HepG2 (cell line): ENCODE results near the gene SLC9A1. TPM values are rescaled to one million over a fixed set of nuclear protein-coding genes. Genes with fewer than 3 reads are reported as not detected.

Source experiments
- ATAC-seq: fragments of 200-7000 bp; cut with Tn5 transposase; 3 replicates; pipeline ENCODE4 v1.9.1; 2020; ENCODE audit warnings: mild to moderate bottlenecking, moderate library complexity
- BruUV-seq: library from RNA; stranded (reverse); fragments of 400-500 nt; replicated peaks from 2 replicates; lab custom pipeline; 2021; lab: Mats Ljungman, UMichigan
- CTCF ChIA-PET: fragments of 300-600 bp; formaldehyde crosslinking; extraction: SDS; loops from one replicate; lab custom pipeline; 2021; ENCODE audit warnings: low total read pairs, inconsistent platforms, low intra/inter-chr PET ratio; lab: Yijun Ruan, JAX
- POLR2A ChIA-PET: fragments of 350-600 bp; sonication (Branson Sonifier 250); formaldehyde crosslinking; loops from one replicate; lab custom pipeline; 2020; ENCODE audit warnings: antibody characterized with exemption, inconsistent platforms; lab: Yijun Ruan, JAX
- DNase-seq: peaks from one replicate; pipeline ENCODE4 v3.0.0-alpha.2; 2015; ENCODE audit warnings: low spot score
- FAIRE-seq: peaks from 3 replicates; lab custom pipeline; 2011; peaks lifted over from hg19 to GRCh38; lab: Jason Lieb, UNC
- H2AFZ ChIP-seq: one replicate; pipeline ENCODE4 v1.6.1; 2011; ENCODE audit warnings: low read length, inconsistent platforms
- H3K27ac ChIP-seq: fragments of 300-600 bp; 3 replicates; pipeline ENCODE4 v1.8.0; 2011; ENCODE audit warnings: mixed run types, mild to moderate bottlenecking, mixed read lengths, low read length, inconsistent platforms; ENCODE audit not compliant: insufficient read depth; ENCODE audit errors: extremely low read length
- H3K27me3 ChIP-seq, 2 experiments: fragments of 200-600 bp in 1 of 2; 2 replicates in 1 of 2; 3 replicates in 1 of 2; pipeline versions ENCODE4 v1.6.0 to v1.8.0; 2011; ENCODE audit warnings: low read length in 2 of 2, mild to moderate bottlenecking in 2 of 2, moderate library complexity in 2 of 2, inconsistent platforms in 1 of 2; ENCODE audit not compliant: insufficient read depth in 2 of 2, control insufficient read depth in 1 of 2
- H3K36me3 ChIP-seq, 2 experiments: fragments of 200-600 bp in 1 of 2; replicated peaks in 1 of 2; 2 replicates in 1 of 2; 3 replicates in 1 of 2; pipeline versions ENCODE4 v1.5.1 to v1.8.0; 2011; ENCODE audit warnings: low read length in 2 of 2, inconsistent platforms in 1 of 2; ENCODE audit not compliant: insufficient read depth in 2 of 2, control insufficient read depth in 1 of 2
- H3K4me1 ChIP-seq: 2 replicates; pipeline ENCODE4 v1.5.1; 2012; ENCODE audit warnings: low read length, inconsistent platforms; ENCODE audit not compliant: insufficient read depth
- H3K4me2 ChIP-seq: 2 replicates; pipeline ENCODE4 v1.6.0; 2011; ENCODE audit warnings: low read depth, low read length, inconsistent platforms
- H3K4me3 ChIP-seq, 3 experiments: fragments of 200-600 bp in 1 of 3; sonication (generic), shearing (Covaris generic) in 1 of 3; replicated peaks in 1 of 3; 2 replicates each; pipeline ENCODE4 v1.5.1; 2011 to 2016; ENCODE audit warnings: low read length in 3 of 3, inconsistent platforms in 2 of 3, low read depth in 2 of 3, mild to moderate bottlenecking in 2 of 3, control low read depth in 1 of 3, mixed read lengths in 1 of 3; ENCODE audit not compliant: insufficient read depth in 1 of 3
- H3K79me2 ChIP-seq: one replicate; pipeline ENCODE4 v1.6.1; 2011; ENCODE audit warnings: low read length, inconsistent platforms; ENCODE audit not compliant: insufficient read depth
- H3K9ac ChIP-seq: 2 replicates; pipeline ENCODE4 v1.6.0; 2011; ENCODE audit warnings: mild to moderate bottlenecking, low read depth, low read length, inconsistent platforms; ENCODE audit not compliant: insufficient read depth
- H3K9me3 ChIP-seq: 2 replicates; pipeline ENCODE4 v1.5.1; 2012; ENCODE audit warnings: mild to moderate bottlenecking, low read length
- H4K20me1 ChIP-seq: 2 replicates; pipeline ENCODE4 v1.6.0; 2011; ENCODE audit warnings: inconsistent platforms, mild to moderate bottlenecking, low read length, moderate library complexity; ENCODE audit not compliant: insufficient read depth
- GATAD1 ChIP-seq: IDR thresholded peaks from 2 replicates; pipeline ENCODE4 v1.6.1; 2016; ENCODE audit warnings: missing genetic modification reagents, missing compliant biosample characterization
- HNRNPL ChIP-seq: fragments of 200-400 bp; formaldehyde crosslinking; IDR thresholded peaks from 2 replicates; pipeline ENCODE4 v1.6.1; 2017; ENCODE audit warnings: mild to moderate bottlenecking, low read depth, low read length
- MAFK ChIP-seq, 2 experiments: IDR thresholded peaks in 1 of 2; conservative IDR thresholded peaks in 1 of 2; 2 replicates each; pipeline ENCODE4 v1.6.1; 2011; ENCODE audit warnings: improper control_type of control experiment in 2 of 2, low read length in 2 of 2
- MEIS1 ChIP-seq: sonication (generic); formaldehyde crosslinking; IDR thresholded peaks from 2 replicates; pipeline ENCODE4 v1.9.0; 2021; ENCODE audit warnings: mild to moderate bottlenecking, missing genetic modification reagents, moderate library complexity, borderline replicate concordance
- PHF21A ChIP-seq: sonication (generic); formaldehyde crosslinking; IDR thresholded peaks from 2 replicates; pipeline ENCODE4 v1.5.0; 2020; ENCODE audit warnings: mild to moderate bottlenecking, missing genetic modification reagents
- PREB ChIP-seq: sonication (generic); formaldehyde crosslinking; IDR thresholded peaks from 2 replicates; pipeline ENCODE4 v1.4.0; 2020; ENCODE audit warnings: missing genetic modification reagents
- SRSF4 ChIP-seq: fragments of 200-400 bp; formaldehyde crosslinking; IDR thresholded peaks from one replicate; pipeline ENCODE4 v1.6.1; 2018; ENCODE audit warnings: mild to moderate bottlenecking, low read depth, low read length, moderate library complexity; ENCODE audit not compliant: poor library complexity, severe bottlenecking
- ZFP36L1 ChIP-seq: sonication (generic); formaldehyde crosslinking; IDR thresholded peaks from 2 replicates; pipeline ENCODE4 v1.8.0; 2022; ENCODE audit warnings: mild to moderate bottlenecking, missing genetic modification reagents, moderate library complexity
- ZNF12 ChIP-seq: sonication (generic); formaldehyde crosslinking; IDR thresholded peaks from 2 replicates; pipeline ENCODE4 v1.5.0; 2020; ENCODE audit warnings: missing genetic modification reagents
- ZNF30 ChIP-seq: sonication (generic); formaldehyde crosslinking; IDR thresholded peaks from 2 replicates; pipeline ENCODE4 v1.5.0; 2020; ENCODE audit warnings: mild to moderate bottlenecking, missing genetic modification reagents
- WGBS: methylation state at CpG from one replicate; pipeline ENCODE4 v1.1.6; 2017; ENCODE audit warnings: low lambda C conversion rate; 5-methylcytosine and 5-hydroxymethylcytosine counted together
- in situ Hi-C: cut with HindIII; loops from 2 replicates; pipeline ENCODE4 v1.10.0; 2017; ENCODE audit warnings: low pct_unique_long_range_greater_than_20kb; ENCODE audit not compliant: extremely low pct_ligation_motif_present
- intact Hi-C: fragments of 100-400 bp; cut with micrococcal nuclease; formaldehyde crosslinking; loops from one replicate; pipeline ENCODE4 v1.10.0; 2022; ENCODE audit not compliant: unreplicated experiment
- polyA plus RNA-seq, 8 experiments: library from polyadenylated mRNA; depleted of rRNA in 3 of 8; stranded (reverse) in 7 of 8; unstranded in 1 of 8; fragments of >200 nt; fragmentation: Illumina TruSeq in 4 of 8; extraction: Trizol in 4 of 8; gene quantifications; 2 replicates each; pipeline versions ENCODE4 v1.2.1 to v1.2.3, GENCODE V29; 2011 to 2016; ENCODE audit warnings: low read depth in 4 of 8, missing spikeins in 1 of 8, mixed read lengths in 1 of 8; ENCODE audit not compliant: insufficient read depth in 1 of 8
- total RNA-seq, 5 experiments: library from RNA; depleted of rRNA; stranded (reverse); fragments of >200 nt; fragmentation: Illumina TruSeq; extraction: Trizol; gene quantifications; 2 replicates each; pipeline ENCODE4 v1.2.3, GENCODE V29; 2016; ENCODE audit warnings: low read depth in 1 of 5

The SLC9A1 gene
- total and polyA plus RNA-seq, 2 of the 13 experiments (the other 11 are each of a cell fraction or from before 2014, with no cell fraction given): 1.4 to 2.9 TPM

- ATAC-seq (no peak), FAIRE-seq (no peak), DNase-seq (no peak)
- no TSS peak for BruUV-seq
- H3K27me3 ChIP-seq: peaks cover 4 to 39% of the 10 kb centered on the region in 2 experiments; a peak in 3 of 5 replicates
- H2AFZ ChIP-seq: no peak overlapping the region
- H3K4me3 ChIP-seq: no peak overlapping the region
- 48% methylated on average over 3 of the region's 3 CpGs for WGBS
- no peak overlapping the region for H3K27ac ChIP-seq
- no peaks in the 10 kb centered on the region for H4K20me1 ChIP-seq
- intact Hi-C loops (loop anchor here (10.0 kb wide), 1 partner anchor 128 kb away; the partner anchor contains the start of gene KDF1), in situ Hi-C loops (no loop called here)
- no peaks in the 10 kb centered on the region for H3K36me3 ChIP-seq
- H3K4me2 ChIP-seq: no peak overlapping the region
- no peaks in the 10 kb centered on the region for H3K9me3 ChIP-seq
- no peak overlapping the region for H3K9ac ChIP-seq
- H3K79me2 ChIP-seq: no peaks in the 10 kb centered on the region
- POLR2A ChIA-PET: no interaction called here
- TF ChIP-seq MAFK (conservative IDR thresholded peaks at IDR 0.05 in 1 of 2, IDR thresholded peaks at IDR 0.05 in 1 of 2; ENCODE audit: low read length in 2 of 2): no peak
- TF ChIP-seq ZNF12 (CRISPR knock-in tag): peak; percentile 74; the same call in 1 of the 2 replicates
- no peak for TF ChIP-seq GATAD1 (CRISPR knock-in tag)
- CTCF ChIA-PET: interaction anchor here (5.5 kb wide), 1 partner anchor 47 kb away, joined by 95 read pairs; no protein-coding TSS in a partner anchor
- H3K4me1 ChIP-seq: peaks cover 4% of the 10 kb centered on the region
Measured at GRCh38 chr1:27092888-27093287, 62.0 kb downstream of the SLC9A1 start.

- ChIA-PET CTCF (no interaction called here), POLR2A (no interaction called here)
- in situ Hi-C loops: no loop called here
- H4K20me1 ChIP-seq: no peaks in the 10 kb centered on the region
- intact Hi-C loops: loop anchor here (10.0 kb wide), 1 partner anchor 126 kb away; the partner anchor contains the start of gene KDF1
- ATAC-seq: no peak
- 19% methylated on average over 4 of the region's 5 CpGs for WGBS
- no peaks in the 10 kb centered on the region for H3K36me3 ChIP-seq
- FAIRE-seq: no peak
- H3K4me1 ChIP-seq: no peaks in the 10 kb centered on the region
- no TSS peak for BruUV-seq
- no peak for TF ChIP-seq ZFP36L1 (CRISPR knock-in tag)
- no peak for TF ChIP-seq ZNF30 (CRISPR knock-in tag)
- TF ChIP-seq HNRNPL: no peak
- TF ChIP-seq PREB: no peak
- TF ChIP-seq PHF21A: no peak
- TF ChIP-seq SRSF4: no peak
- TF ChIP-seq MEIS1 (CRISPR knock-in tag): no peak
- TF ChIP-seq, all 625 proteins: peak for 0
- H3K27me3 ChIP-seq: peaks cover 4 to 43% of the 10 kb centered on the region in 2 experiments; a peak in 3 of 5 replicates
- H3K4me2 ChIP-seq: no peak overlapping the region
- H3K27ac ChIP-seq: no peak overlapping the region
- no peaks in the 10 kb centered on the region for H3K9me3 ChIP-seq
- no peak overlapping the region for H3K4me3 ChIP-seq
- no peaks in the 10 kb centered on the region for H3K79me2 ChIP-seq
- no peak for DNase-seq
- H3K9ac ChIP-seq: no peak overlapping the region
- no peak overlapping the region for H2AFZ ChIP-seq
Measured at GRCh38 chr1:27090911-27091310, 64.0 kb downstream of the SLC9A1 start.
